ENCODE results near the gene C10orf88. TPM values are rescaled to one million over a fixed set of nuclear protein-coding genes. Genes with fewer than 3 reads are reported as not detected.

C10orf88 gene
- total RNA-seq, 1 experiment from 2014 or later = 6.2 TPM

DNA sequence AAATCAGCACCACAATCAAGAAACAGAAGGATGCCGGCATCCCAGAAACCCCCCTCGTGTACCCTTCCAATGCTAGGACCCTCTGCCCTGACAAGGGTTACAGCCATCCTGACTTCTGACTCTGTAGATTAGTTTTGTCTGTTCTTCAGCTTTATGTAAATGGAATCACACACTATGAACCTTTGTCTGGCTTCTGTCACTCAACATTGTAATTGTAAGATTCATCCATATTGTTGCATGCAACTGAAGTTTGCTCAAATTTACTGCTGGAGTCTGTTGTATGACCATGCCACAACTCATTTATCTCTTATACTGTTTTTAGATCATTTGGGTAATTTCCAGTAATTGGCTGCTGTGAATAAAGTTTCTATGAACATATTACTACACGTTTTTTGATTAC, 46.1 kb upstream of the C10orf88 start:
- Histone ChIP-seq H3K9ac (ENCODE audit: low read length) (no peak overlapping the region), H3K79me2 (ENCODE audit: low read length) (peaks cover 42% of the 10 kb centered on the region), H3K9me2 (replicated peaks; ENCODE audit: low read length) (no peaks in the 10 kb centered on the region), H3F3A (ENCODE audit: low read length, unreplicated experiment) (no peaks in the 10 kb centered on the region), H3K4me1 (ENCODE audit: insufficient read depth, low read length) (peaks cover 5% of the 10 kb centered on the region; the same call in 1 of the 2 replicates), H3K4me3 (ENCODE audit: low read length) (no peak overlapping the region), H3K27ac (ENCODE audit: low read length) (no peak overlapping the region), H3K36me3 (ENCODE audit: low read depth, low read length) (no peaks in the 10 kb centered on the region), H3K27me3 (ENCODE audit: low read length) (no peaks in the 10 kb centered on the region), H2AFZ (ENCODE audit: low read length) (no peak overlapping the region), H4K20me1 (ENCODE audit: low read length) (no peaks in the 10 kb centered on the region), H3K4me2 (ENCODE audit: low read length) (no peak overlapping the region), H3K9me3 (ENCODE audit: low read length) (no peaks in the 10 kb centered on the region)
- intact Hi-C loops (cut with micrococcal nuclease) = no loop called here
- DNase-seq = no peak
- ATAC-seq = no peak
- POLR2A ChIA-PET (ENCODE audit: unreplicated experiment) = no interaction called here
- TF ChIP-seq EZH2phosphoT487 (IDR thresholded peaks at IDR 0.05; ENCODE audit: borderline replicate concordance, low read length) = no peak
- TF ChIP-seq, protein P1, sequence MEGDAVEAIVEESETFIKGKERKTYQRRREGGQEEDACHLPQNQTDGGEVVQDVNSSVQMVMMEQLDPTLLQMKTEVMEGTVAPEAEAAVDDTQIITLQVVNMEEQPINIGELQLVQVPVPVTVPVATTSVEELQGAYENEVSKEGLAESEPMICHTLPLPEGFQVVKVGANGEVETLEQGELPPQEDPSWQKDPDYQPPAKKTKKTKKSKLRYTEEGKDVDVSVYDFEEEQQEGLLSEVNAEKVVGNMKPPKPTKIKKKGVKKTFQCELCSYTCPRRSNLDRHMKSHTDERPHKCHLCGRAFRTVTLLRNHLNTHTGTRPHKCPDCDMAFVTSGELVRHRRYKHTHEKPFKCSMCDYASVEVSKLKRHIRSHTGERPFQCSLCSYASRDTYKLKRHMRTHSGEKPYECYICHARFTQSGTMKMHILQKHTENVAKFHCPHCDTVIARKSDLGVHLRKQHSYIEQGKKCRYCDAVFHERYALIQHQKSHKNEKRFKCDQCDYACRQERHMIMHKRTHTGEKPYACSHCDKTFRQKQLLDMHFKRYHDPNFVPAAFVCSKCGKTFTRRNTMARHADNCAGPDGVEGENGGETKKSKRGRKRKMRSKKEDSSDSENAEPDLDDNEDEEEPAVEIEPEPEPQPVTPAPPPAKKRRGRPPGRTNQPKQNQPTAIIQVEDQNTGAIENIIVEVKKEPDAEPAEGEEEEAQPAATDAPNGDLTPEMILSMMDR (conservative IDR thresholded peaks at IDR 0.05; ENCODE audit: low read depth, low read length) = no peak
- no peak for TF ChIP-seq EZH2 (IDR thresholded peaks at IDR 0.05; ENCODE audit: low read length, unreplicated experiment)
- CTCF ChIA-PET = no interaction called here
- no TSS peak for BruUV-seq (replicated peaks)

DNA sequence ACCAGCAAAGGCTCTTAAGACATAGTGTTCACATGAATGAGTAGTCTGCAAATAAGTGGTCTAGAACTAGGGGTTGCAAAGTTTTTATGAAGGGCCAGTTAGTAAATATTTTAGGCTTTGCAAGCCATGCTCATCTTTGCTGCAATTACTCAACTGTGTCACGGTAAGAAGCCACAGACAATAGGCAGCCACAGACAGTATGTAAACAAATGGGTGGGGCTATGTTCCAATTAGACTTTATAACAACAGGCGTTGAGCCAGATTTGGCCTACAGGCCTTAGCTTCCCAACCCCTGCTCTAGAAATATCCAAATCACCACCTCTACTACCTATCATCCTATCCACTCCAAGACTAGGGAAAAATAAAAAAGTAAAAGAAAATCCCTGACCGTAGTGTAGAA, 45.3 kb upstream of the C10orf88 start:
- Histone ChIP-seq H3K9me3 (ENCODE audit: low read length) (no peaks in the 10 kb centered on the region), H3K79me2 (ENCODE audit: low read length) (peaks cover 34% of the 10 kb centered on the region), H2AFZ (ENCODE audit: low read length) (no peak overlapping the region), H3K4me1 (ENCODE audit: insufficient read depth, low read length) (peaks cover 5% of the 10 kb centered on the region; the same call in 1 of the 2 replicates), H3K4me2 (ENCODE audit: low read length) (no peak overlapping the region), H4K20me1 (ENCODE audit: low read length) (no peaks in the 10 kb centered on the region), H3F3A (ENCODE audit: low read length, unreplicated experiment) (no peaks in the 10 kb centered on the region), H3K4me3 (ENCODE audit: low read length) (no peak overlapping the region), H3K27ac (ENCODE audit: low read length) (no peak overlapping the region), H3K27me3 (ENCODE audit: low read length) (no peaks in the 10 kb centered on the region), H3K9ac (ENCODE audit: low read length) (no peak overlapping the region), H3K9me2 (replicated peaks; ENCODE audit: low read length) (no peaks in the 10 kb centered on the region), H3K36me3 (ENCODE audit: low read depth, low read length) (no peaks in the 10 kb centered on the region)
- DNase-seq (peak; percentile 5), ATAC-seq (peak; percentile 43)
- BruUV-seq (replicated peaks) = no TSS peak
- intact Hi-C loops (cut with micrococcal nuclease) = no loop called here
- CTCF ChIA-PET = no interaction called here
- POLR2A ChIA-PET (ENCODE audit: unreplicated experiment) = no interaction called here
- TF ChIP-seq EZH2phosphoT487 (IDR thresholded peaks at IDR 0.05; ENCODE audit: borderline replicate concordance, low read length) = no peak
- no peak for TF ChIP-seq EZH2 (IDR thresholded peaks at IDR 0.05; ENCODE audit: low read length, unreplicated experiment)
- TF ChIP-seq, protein P1 (conservative IDR thresholded peaks at IDR 0.05; ENCODE audit: low read depth, low read length) = no peak

DNA sequence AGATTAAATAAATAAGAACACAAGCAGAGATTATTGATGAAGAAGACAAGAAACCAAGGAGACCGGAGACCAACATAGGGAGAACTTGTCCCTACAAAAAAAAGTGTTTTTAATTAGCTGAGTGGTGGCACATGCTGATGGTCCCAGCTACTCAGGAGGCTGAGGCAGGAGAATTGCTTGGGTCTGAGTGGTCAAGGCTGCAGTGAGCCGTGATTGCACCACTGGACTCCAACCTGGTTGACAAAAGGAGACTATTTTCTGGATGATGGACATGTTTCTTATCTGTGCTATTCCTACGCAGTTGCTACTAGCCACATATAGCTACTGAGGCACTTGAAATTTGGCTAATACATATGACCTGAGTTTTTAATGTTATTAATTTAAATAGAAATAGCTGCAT, 44.9 kb upstream of the C10orf88 start:
- no peak for TF ChIP-seq EZH2 (IDR thresholded peaks at IDR 0.05; ENCODE audit: low read length, unreplicated experiment)
- TF ChIP-seq EZH2phosphoT487 (IDR thresholded peaks at IDR 0.05; ENCODE audit: borderline replicate concordance, low read length) = no peak
- TF ChIP-seq, protein P1 (conservative IDR thresholded peaks at IDR 0.05; ENCODE audit: low read depth, low read length) = no peak
- ChIA-PET POLR2A (ENCODE audit: unreplicated experiment) (no interaction called here), CTCF (no interaction called here)
- Histone ChIP-seq H3K4me2 (ENCODE audit: low read length) (no peak overlapping the region), H3K9me2 (replicated peaks; ENCODE audit: low read length) (no peaks in the 10 kb centered on the region), H3F3A (ENCODE audit: low read length, unreplicated experiment) (no peaks in the 10 kb centered on the region), H3K9me3 (ENCODE audit: low read length) (no peaks in the 10 kb centered on the region), H2AFZ (ENCODE audit: low read length) (no peak overlapping the region), H3K27ac (ENCODE audit: low read length) (no peak overlapping the region), H3K4me1 (ENCODE audit: insufficient read depth, low read length) (peaks cover 5% of the 10 kb centered on the region; the same call in 1 of the 2 replicates), H3K79me2 (ENCODE audit: low read length) (peaks cover 30% of the 10 kb centered on the region), H4K20me1 (ENCODE audit: low read length) (no peaks in the 10 kb centered on the region), H3K36me3 (ENCODE audit: low read depth, low read length) (no peaks in the 10 kb centered on the region), H3K27me3 (ENCODE audit: low read length) (no peaks in the 10 kb centered on the region), H3K4me3 (ENCODE audit: low read length) (no peak overlapping the region), H3K9ac (ENCODE audit: low read length) (no peak overlapping the region)
- intact Hi-C loops (cut with micrococcal nuclease) = no loop called here
- no peak for ATAC-seq
- DNase-seq = no peak
- BruUV-seq (replicated peaks) = no TSS peak
